Measurements from ENCODE around the gene PLPP1.
A peak's percentile ranks its signal among the peaks of the same experiment; 100 is the strongest.

Gene PLPP1

GRCh38 chr5:55498457-55498856 lies 36.3 kb downstream of the PLPP1 start:
- no peak for FAIRE-seq

- no peak for FAIRE-seq
These were observed 37.1 kb downstream of the PLPP1 start for GRCh38 chr5:55497712-55498111.

GRCh38 chr5:55495216-55495615 lies 39.5 kb downstream of the PLPP1 start:
- no peak for FAIRE-seq

GRCh38 chr5:55492449-55492848 lies 42.3 kb downstream of the PLPP1 start:
- FAIRE-seq: no peak

- no peak for FAIRE-seq
These were observed 49.7 kb downstream of the PLPP1 start for GRCh38 chr5:55485073-55485472.

GRCh38 chr5:55484531-55484930 lies 50.2 kb downstream of the PLPP1 start:
- no peak for FAIRE-seq

- FAIRE-seq: no peak
These were observed 50.9 kb downstream of the PLPP1 start for GRCh38 chr5:55483885-55484284.

GRCh38 chr5:55481293-55481855 lies 53.4 kb downstream of the PLPP1 start:
- no peak for FAIRE-seq

- no peak for FAIRE-seq
These were observed 54.0 kb downstream of the PLPP1 start for GRCh38 chr5:55480781-55481180.

GRCh38 chr5:55472642-55473041 lies 62.1 kb downstream of the PLPP1 start:
- no peak for FAIRE-seq

- no peak for FAIRE-seq
These were observed 63.3 kb downstream of the PLPP1 start for GRCh38 chr5:55471468-55471867.

GRCh38 chr5:55470282-55470681 lies 64.5 kb downstream of the PLPP1 start:
- no peak for FAIRE-seq

GRCh38 chr5:55469839-55470238 lies 64.9 kb downstream of the PLPP1 start:
- no peak for FAIRE-seq

- no peak for FAIRE-seq
These were observed 66.8 kb downstream of the PLPP1 start for GRCh38 chr5:55467862-55468551.

GRCh38 chr5:55463613-55464012 lies 71.2 kb downstream of the PLPP1 start:
- no peak for FAIRE-seq

- FAIRE-seq: no peak
These were observed 75.2 kb downstream of the PLPP1 start for GRCh38 chr5:55459572-55459971.

GRCh38 chr5:55456216-55456895 lies 78.4 kb downstream of the PLPP1 start:
- peak; percentile 17 for FAIRE-seq

- no peak for FAIRE-seq
These were observed 80.5 kb downstream of the PLPP1 start for GRCh38 chr5:55454282-55454681.

GRCh38 chr5:55453211-55453610 lies 81.6 kb downstream of the PLPP1 start:
- no peak for FAIRE-seq

GRCh38 chr5:55451976-55452375 lies 82.8 kb downstream of the PLPP1 start:
- FAIRE-seq: no peak

GRCh38 chr5:55450050-55450765 lies 84.6 kb downstream of the PLPP1 start:
- FAIRE-seq: no peak

GRCh38 chr5:55446640-55447351 lies 88.0 kb downstream of the PLPP1 start:
- FAIRE-seq: no peak

GRCh38 chr5:55445791-55446190 lies 89.0 kb downstream of the PLPP1 start:
- no peak for FAIRE-seq

Measured in islet of Langerhans (tissue), 1 donor.